Testis (tissue), 2 donors: ENCODE results near the gene FITM1.

Source experiments
- CTCF ChIP-seq, 3 experiments: fragments of 450-650 bp in 2 of 3; fragments of 200-600 bp in 1 of 3; sonication (generic) in 1 of 3; IDR thresholded peaks; one replicate each; pipeline ENCODE4 v1.5.1; 2016 to 2019; ENCODE audit warnings: antibody characterized with exemption in 3 of 3, mild to moderate bottlenecking in 2 of 3, moderate library complexity in 1 of 3
- POLR2A ChIP-seq: fragments of 450-650 bp; IDR thresholded peaks from one replicate; pipeline ENCODE4 v1.6.1; 2017; ENCODE audit warnings: antibody characterized with exemption, mild to moderate bottlenecking, moderate library complexity

DNA sequence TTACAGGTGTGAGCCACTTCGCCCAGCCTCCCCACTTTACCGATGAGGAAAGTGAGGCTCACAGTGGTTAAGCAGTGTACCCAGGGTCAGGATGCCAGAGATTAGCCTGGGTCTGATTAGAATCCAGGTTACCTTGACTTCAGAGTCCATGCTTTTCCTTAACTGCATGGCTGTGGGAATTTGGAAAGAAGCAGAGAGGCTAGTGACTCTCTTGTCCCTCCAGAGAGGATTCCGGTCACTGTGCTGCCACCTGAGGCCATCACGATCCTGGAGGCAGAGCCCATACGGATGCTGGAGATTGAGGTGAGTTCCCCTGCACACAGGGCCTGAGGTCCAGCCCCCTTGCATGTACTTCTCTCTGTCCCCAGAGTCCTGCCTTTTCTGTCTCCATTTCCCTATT, 46.1 kb downstream of the FITM1 start:
- TF ChIP-seq CTCF (IDR thresholded peaks at IDR 0.05) (no peak), POLR2A (no peak)
